HEK293 (cell line): ENCODE measurements around the gene PAEP.

Experiments used
- CTCF ChIA-PET: fragments of 350-600 bp; formaldehyde crosslinking; extraction: SDS; loops from one replicate; lab custom pipeline; 2021; ENCODE audit warnings: antibody characterized with exemption; lab: Yijun Ruan, JAX
- POLR2A ChIA-PET: fragments of 300-600 bp; formaldehyde crosslinking; extraction: SDS; loops from one replicate; lab custom pipeline; 2020; ENCODE audit warnings: antibody characterized with exemption, inconsistent platforms; lab: Yijun Ruan, JAX
- H3K27ac ChIP-seq: fragments of 200-500 bp; sonication (Bioruptor generic); 2 replicates; pipeline ENCODE4 v1.5.1; 2014; ENCODE audit warnings: low read depth, low read length, control low read depth, inconsistent platforms; ENCODE audit errors: extremely low read depth
- H3K36me3 ChIP-seq, 2 experiments: fragments of 200-500 bp in 1 of 2; sonication (Bioruptor generic) in 1 of 2; 1 replicate in 1 of 2; 2 replicates in 1 of 2; pipeline ENCODE4 v1.5.1; 2014 to 2017; ENCODE audit warnings: inconsistent platforms in 2 of 2, low read length in 2 of 2; ENCODE audit not compliant: control insufficient read depth in 2 of 2, insufficient read depth in 1 of 2
- H3K4me1 ChIP-seq: fragments of 200-500 bp; sonication (Bioruptor generic); 2 replicates; pipeline ENCODE4 v1.5.1; 2014; ENCODE audit warnings: mild to moderate bottlenecking, low read length, inconsistent platforms; ENCODE audit not compliant: control insufficient read depth, insufficient read depth
- H3K4me3 ChIP-seq: 2 replicates; pipeline ENCODE4 v1.5.1; 2011; ENCODE audit warnings: low read depth, mild to moderate bottlenecking, control low read depth, low read length, moderate library complexity
- H3K9me3 ChIP-seq: fragments of 200-500 bp; sonication (Bioruptor generic); 2 replicates; pipeline ENCODE4 v1.5.1; 2014; ENCODE audit warnings: low read depth, low read length, inconsistent platforms; ENCODE audit not compliant: control insufficient read depth, insufficient read depth
- BCL6B ChIP-seq: fragments of 450-650 bp; formaldehyde crosslinking; IDR thresholded peaks from 2 replicates; pipeline ENCODE4 v1.5.1; 2017; ENCODE audit warnings: missing biosample characterization, missing genetic modification characterization
- HOXC10 ChIP-seq: sonication (generic); formaldehyde crosslinking; IDR thresholded peaks from 2 replicates; pipeline ENCODE4 v1.8.1; 2023; ENCODE audit warnings: mild to moderate bottlenecking, missing genetic modification reagents
- PRDM4 ChIP-seq: fragments of 450-650 bp; formaldehyde crosslinking; IDR thresholded peaks from 2 replicates; pipeline ENCODE4 v1.5.1; 2017; ENCODE audit warnings: missing biosample characterization, missing genetic modification characterization
- PRDM6 ChIP-seq: fragments of 450-650 bp; formaldehyde crosslinking; IDR thresholded peaks from 2 replicates; pipeline ENCODE4 v1.5.1; 2017; ENCODE audit warnings: missing biosample characterization, missing genetic modification characterization
- SETDB1 ChIP-seq: IDR thresholded peaks from one replicate; pipeline ENCODE4 v1.6.1; 2017; ENCODE audit warnings: mild to moderate bottlenecking, low read length, moderate library complexity, mixed read lengths; ENCODE audit not compliant: insufficient read length
- ZBTB8A ChIP-seq: fragments of 450-650 bp; formaldehyde crosslinking; IDR thresholded peaks from 2 replicates; pipeline ENCODE4 v1.5.1; 2016; ENCODE audit warnings: missing biosample characterization, missing genetic modification characterization
- ZIC2 ChIP-seq: fragments of 450-650 bp; formaldehyde crosslinking; IDR thresholded peaks from 2 replicates; pipeline ENCODE4 v1.5.1; 2016; ENCODE audit warnings: missing biosample characterization, missing genetic modification characterization
- ZNF132 ChIP-seq: fragments of 450-650 bp; formaldehyde crosslinking; IDR thresholded peaks from 2 replicates; pipeline ENCODE4 v1.5.1; 2017; ENCODE audit warnings: missing biosample characterization, missing genetic modification characterization, borderline replicate concordance
- ZNF16 ChIP-seq: fragments of 450-650 bp; formaldehyde crosslinking; IDR thresholded peaks from 2 replicates; pipeline ENCODE4 v1.5.1; 2016; ENCODE audit warnings: low read depth, missing biosample characterization, missing genetic modification characterization
- ZNF19 ChIP-seq: fragments of 450-650 bp; formaldehyde crosslinking; IDR thresholded peaks from 2 replicates; pipeline ENCODE4; 2016; ENCODE audit warnings: missing biosample characterization, missing genetic modification characterization, low read depth
- ZNF202 ChIP-seq: fragments of 450-650 bp; formaldehyde crosslinking; IDR thresholded peaks from 2 replicates; pipeline ENCODE4 v1.5.1; 2016; ENCODE audit warnings: missing biosample characterization, missing genetic modification characterization, borderline replicate concordance
- ZNF280D ChIP-seq: fragments of 450-650 bp; formaldehyde crosslinking; IDR thresholded peaks from 2 replicates; pipeline ENCODE4 v1.5.1; 2016; ENCODE audit warnings: missing biosample characterization, missing genetic modification characterization
- ZNF302 ChIP-seq: fragments of 450-650 bp; formaldehyde crosslinking; IDR thresholded peaks from 2 replicates; pipeline ENCODE4 v1.5.1; 2016; ENCODE audit warnings: missing biosample characterization, missing genetic modification characterization, low read depth
- ZNF37A ChIP-seq: fragments of 450-650 bp; IDR thresholded peaks from 2 replicates; pipeline ENCODE4 v1.5.1; 2018; ENCODE audit warnings: missing biosample characterization, missing genetic modification characterization
- ZNF416 ChIP-seq: fragments of 450-650 bp; formaldehyde crosslinking; IDR thresholded peaks from 2 replicates; pipeline ENCODE4 v1.5.1; 2016; ENCODE audit warnings: missing biosample characterization, missing genetic modification characterization
- ZNF449 ChIP-seq: fragments of 450-650 bp; formaldehyde crosslinking; IDR thresholded peaks from 2 replicates; pipeline ENCODE4 v1.5.1; 2017; ENCODE audit warnings: missing biosample characterization, mild to moderate bottlenecking, missing genetic modification characterization, moderate library complexity
- ZNF561 ChIP-seq: fragments of 450-650 bp; IDR thresholded peaks from 2 replicates; pipeline ENCODE4 v1.5.1; 2018; ENCODE audit warnings: missing biosample characterization, missing genetic modification characterization, borderline replicate concordance
- ZNF629 ChIP-seq: fragments of 450-650 bp; formaldehyde crosslinking; IDR thresholded peaks from 2 replicates; pipeline ENCODE4 v1.5.1; 2017; ENCODE audit warnings: missing biosample characterization, missing genetic modification characterization
- ZNF830 ChIP-seq: fragments of 450-650 bp; IDR thresholded peaks from 2 replicates; pipeline ENCODE4 v1.5.0; 2018; ENCODE audit warnings: missing biosample characterization, missing genetic modification characterization, low read depth, mild to moderate bottlenecking, moderate library complexity

PAEP gene

GRCh38 chr9:135531096-135531495 lies 30.5 kb upstream of the PAEP start (continued):
- no peak for TF ChIP-seq ZNF280D (tag by site-specific recombination)
- no peak for TF ChIP-seq ZNF561 (tag by site-specific recombination)
- TF ChIP-seq ZNF449 (tag by site-specific recombination) = no peak
- TF ChIP-seq ZNF37A = no peak

- H3K9me3 ChIP-seq = no peaks in the 10 kb centered on the region
- TF ChIP-seq ZNF280D (tag by site-specific recombination) = no peak
- TF ChIP-seq HOXC10 (CRISPR knock-in tag) = no peak
- no peak for TF ChIP-seq ZNF202 (tag by site-specific recombination)
- TF ChIP-seq PRDM6 (tag by site-specific recombination) = no peak
- no peak for TF ChIP-seq ZBTB8A (tag by site-specific recombination)
- TF ChIP-seq SETDB1 = no peak
- no peak for TF ChIP-seq ZNF416
- no peak for TF ChIP-seq ZNF830 (tag by site-specific recombination)
- TF ChIP-seq ZNF16 = no peak
- no peak for TF ChIP-seq ZNF19 (tag by site-specific recombination)
- no peak for TF ChIP-seq BCL6B (tag by site-specific recombination)
- TF ChIP-seq ZIC2 (tag by site-specific recombination) = no peak
- TF ChIP-seq ZNF629 (tag by site-specific recombination) = no peak
- no peak for TF ChIP-seq ZNF132
- no peak for TF ChIP-seq PRDM4 (tag by site-specific recombination)
- no peak for TF ChIP-seq ZNF302
- POLR2A ChIA-PET = interaction anchor here (0.9 kb wide), 1 partner anchor 8 kb away, joined by 3 read pairs; no protein-coding TSS in a partner anchor
- no peak overlapping the region for H3K4me3 ChIP-seq
- CTCF ChIA-PET = interaction anchor here (0.7 kb wide), 1 partner anchor 28 kb away, joined by 3 read pairs; no protein-coding TSS in a partner anchor
- H3K27ac ChIP-seq = no peak overlapping the region
- H3K4me1 ChIP-seq = no peaks in the 10 kb centered on the region
- no peaks in the 10 kb centered on the region for H3K36me3 ChIP-seq
Observed at GRCh38 chr9:135533113-135533512, 28.4 kb upstream of the PAEP start.
